GM12878 (cell line): ENCODE results near the gene NEURL4. TPM values are rescaled to one million over a fixed set of nuclear protein-coding genes. Genes with fewer than 3 reads are reported as not detected.
A peak's percentile ranks its signal among the peaks of the same experiment; 100 is the strongest.

Experiments
- ATAC-seq: fragments of 200-7000 bp; cut with Tn5 transposase; 3 replicates; pipeline ENCODE4 v1.9.1; 2020; ENCODE audit warnings: mild to moderate bottlenecking, moderate library complexity
- BruUV-seq: library from RNA; stranded (reverse); fragments of 400-500 nt; replicated peaks from 2 replicates; lab custom pipeline; 2021; lab: Mats Ljungman, UMichigan
- CTCF ChIA-PET: fragments of 300-600 bp; sonication (Branson Sonifier 250); formaldehyde crosslinking; extraction: SDS; loops from one replicate; lab custom pipeline; 2021; ENCODE audit warnings: inconsistent platforms; lab: Yijun Ruan, JAX
- POLR2A ChIA-PET: fragments of 350-600 bp; formaldehyde crosslinking; extraction: SDS; loops from one replicate; lab custom pipeline; 2021; ENCODE audit warnings: inconsistent platforms; lab: Charles Lee
- RAD21 ChIA-PET: fragments of 300-600 bp; sonication (Branson Sonifier 250); formaldehyde crosslinking; loops from one replicate; lab custom pipeline; 2023; ENCODE audit warnings: antibody characterized with exemption; ENCODE audit not compliant: unreplicated experiment; lab: Charles Lee
- SMC1A ChIA-PET: fragments of 300-600 bp; sonication (Branson Sonifier 250); formaldehyde crosslinking; loops from one replicate; lab custom pipeline; 2023; ENCODE audit not compliant: unreplicated experiment, uncharacterized antibody; lab: Charles Lee
- DNase-seq: peaks from one replicate; pipeline ENCODE4 v3.0.0-alpha.2; 2011; ENCODE audit warnings: low read depth, low spot score
- FAIRE-seq: peaks from 3 replicates; lab custom pipeline; 2011; peaks lifted over from hg19 to GRCh38; lab: Jason Lieb, UNC
- H2AFZ ChIP-seq: 2 replicates; pipeline ENCODE4 v1.6.0; 2011; ENCODE audit warnings: low read depth, low read length, control low read depth; ENCODE audit not compliant: control insufficient read depth
- H3K27ac ChIP-seq: 2 replicates; pipeline ENCODE4 v1.5.1; 2011; ENCODE audit warnings: control low read depth; ENCODE audit not compliant: control insufficient read depth, insufficient read depth
- H3K27me3 ChIP-seq, 2 experiments: replicated peaks in 1 of 2; 2 replicates each; pipeline versions ENCODE4 v1.6.0 to v1.6.1; 2011; ENCODE audit warnings: low read length in 1 of 2; ENCODE audit not compliant: control insufficient read depth in 2 of 2, insufficient read depth in 2 of 2
- H3K36me3 ChIP-seq, 2 experiments: 2 replicates each; pipeline ENCODE4 v1.5.1; 2011; ENCODE audit warnings: low read length in 1 of 2; ENCODE audit not compliant: control insufficient read depth in 2 of 2, insufficient read depth in 2 of 2
- H3K4me1 ChIP-seq: 2 replicates; pipeline ENCODE4 v1.6.1; 2011; ENCODE audit warnings: mild to moderate bottlenecking, low read length, moderate library complexity, mixed read lengths; ENCODE audit not compliant: control insufficient read depth, insufficient read depth
- H3K4me2 ChIP-seq: 2 replicates; pipeline ENCODE4 v1.6.0; 2011; ENCODE audit warnings: control low read depth; ENCODE audit not compliant: control insufficient read depth, insufficient read depth
- H3K4me3 ChIP-seq: fragments of 200-600 bp; sonication (generic); 2 replicates; pipeline ENCODE4 v1.5.1; 2016
- H3K79me2 ChIP-seq: 2 replicates; pipeline ENCODE4 v1.6.0; 2011; ENCODE audit warnings: low read length; ENCODE audit not compliant: control insufficient read depth, insufficient read depth
- H3K9ac ChIP-seq: 2 replicates; pipeline ENCODE4 v1.8.0; 2011; ENCODE audit warnings: low read length, control low read depth, mixed read lengths; ENCODE audit not compliant: control insufficient read depth, insufficient read depth
- H3K9me3 ChIP-seq: replicated peaks from 3 replicates; pipeline ENCODE4 v1.5.1; 2011; ENCODE audit warnings: mild to moderate bottlenecking, low read length; ENCODE audit not compliant: control insufficient read depth, insufficient read depth
- H4K20me1 ChIP-seq: 2 replicates; pipeline ENCODE4 v1.6.0; 2011; ENCODE audit not compliant: control insufficient read depth, insufficient read depth
- EGR1 ChIP-seq, 2 experiments: IDR thresholded peaks; 1 replicate in 1 of 2; 2 replicates in 1 of 2; pipeline ENCODE4 v1.6.1; 2011 to 2012; ENCODE audit warnings: low read depth in 2 of 2, low read length in 2 of 2, borderline replicate concordance in 1 of 2, mild to moderate bottlenecking in 1 of 2, moderate library complexity in 1 of 2
- FOS ChIP-seq: IDR thresholded peaks from 3 replicates; pipeline ENCODE4 v1.6.1; 2011; ENCODE audit warnings: borderline replicate concordance; ENCODE audit not compliant: insufficient read length; ENCODE audit errors: extremely low read depth
- GATAD2B ChIP-seq: fragments of 450-650 bp; conservative IDR thresholded peaks from 2 replicates; pipeline ENCODE4 v1.6.1; 2017; ENCODE audit warnings: low read depth, mild to moderate bottlenecking, moderate library complexity
- MTA3 ChIP-seq: IDR thresholded peaks from 2 replicates; pipeline ENCODE4 v1.6.1; 2012; ENCODE audit warnings: low read length, inconsistent platforms, borderline replicate concordance
- PML ChIP-seq: IDR thresholded peaks from 2 replicates; pipeline ENCODE4 v1.6.1; 2012; ENCODE audit warnings: low read length, inconsistent platforms
- SMC3 ChIP-seq: IDR thresholded peaks from 2 replicates; pipeline ENCODE4 v1.6.1; 2011; ENCODE audit warnings: low read length, improper control_type of control experiment, borderline replicate concordance
- WGBS: methylation state at CpG from one replicate; pipeline ENCODE4 v1.1.6; 2016; ENCODE audit warnings: low lambda C conversion rate; ENCODE audit not compliant: insufficient replicate concordance, insufficient coverage; ENCODE audit errors: missing lambda C conversion rate; 5-methylcytosine and 5-hydroxymethylcytosine counted together
- in situ Hi-C: fragments of 300-500 bp; cut with MboI; formaldehyde crosslinking; loops from 9 replicates; pipeline ENCODE4 v1.14.3; 2018; ENCODE audit warnings: mixed read lengths
- intact Hi-C: fragments of 100-400 bp; cut with micrococcal nuclease; formaldehyde crosslinking; loops from one replicate; pipeline ENCODE4 v1.14.2; 2022; ENCODE audit not compliant: unreplicated experiment
- polyA plus RNA-seq, 11 experiments: library from polyadenylated mRNA; depleted of rRNA in 4 of 11; unstranded in 6 of 11; stranded (reverse) in 5 of 11; fragments of >200 nt; fragmentation: Nextera tagmentation in 4 of 11; fragmentation: Illumina TruSeq in 1 of 11; extraction: Ambion mirVana in 4 of 11; extraction: Trizol in 1 of 11; gene quantifications; 1 replicate in 1 of 11; 2 replicates in 10 of 11; pipeline versions ENCODE4 v1.2.1 to v1.2.3, GENCODE V29; 2011 to 2016; ENCODE audit warnings: inconsistent platforms in 2 of 11, missing spikeins in 2 of 11, low read depth in 1 of 11
- total RNA-seq, 4 experiments: library from RNA; depleted of rRNA in 3 of 4; stranded (reverse); fragments of >200 nt in 3 of 4; fragmentation: Illumina TruSeq in 1 of 4; extraction: Trizol in 1 of 4; gene quantifications; 2 replicates each; pipeline versions ENCODE4 v1.2.1 to v1.2.3, GENCODE V29; 2013 to 2021

The NEURL4 gene
- total and polyA plus RNA-seq, 10 of the 15 experiments (the other 5 are each of a cell fraction or from before 2014, with no cell fraction given), result 0.03 to 41.9 (median 10.0) TPM

GRCh38 chr17:7315570-7316235, 13.4 kb downstream of the NEURL4 start:
- in situ Hi-C loops, result no loop called here
- FAIRE-seq, result no peak
- Histone ChIP-seq H3K4me3 (peak overlapping the region; percentile 84), H3K36me3 (peaks cover 25 to 30% of the 10 kb centered on the region in 2 experiments), H3K79me2 (peaks cover 27% of the 10 kb centered on the region), H3K4me2 (peak overlapping the region; percentile 95), H4K20me1 (peaks cover 7% of the 10 kb centered on the region), H3K9me3 (no peaks in the 10 kb centered on the region), H3K27ac (peak overlapping the region; percentile 86), H2AFZ (peak overlapping the region; percentile 76), H3K4me1 (peaks cover 17% of the 10 kb centered on the region; the same call in 1 of the 2 replicates), H3K9ac (peak overlapping the region; percentile 83), H3K27me3 (no peaks in the 10 kb centered on the region)
- SMC1A ChIA-PET, result interaction anchor here (1.0 to 1.4 kb wide), 4 partner anchors 14 to 183 kb away, joined by 3 to 5 read pairs (median 3); partner anchors contain the start of genes ACAP1 and NEURL4
- CTCF ChIA-PET, result interaction anchor here (1.1 to 1.6 kb wide), 3 partner anchors 9 to 245 kb away, joined by 3 to 6 read pairs (median 4); no protein-coding TSS in a partner anchor
- BruUV-seq, result no TSS peak
- ATAC-seq, result no peak
- TF ChIP-seq MTA3 (no peak; the same call in 1 of the 2 replicates), PML (0 out of 2 replicates have a peak, but pooled peaks have one; percentile 4), GATAD2B (0 out of 2 replicates have a peak, but pooled peaks have one; percentile 0), EGR1 (IDR thresholded peaks at IDR 0.05; ENCODE audit: borderline replicate concordance in 1 of 2, low read depth in 2 of 2, low read length in 2 of 2) (no peak), FOS (no peak), SMC3 (no peak)
- 38% methylated on average over 30 of the region's 30 CpGs for WGBS
- RAD21 ChIA-PET, result interaction anchor here (1.0 kb wide), 1 partner anchor 14 kb away, joined by 3 read pairs; no protein-coding TSS in a partner anchor
- intact Hi-C loops, result no loop called here
- POLR2A ChIA-PET, result interaction anchor here (0.6 to 1.6 kb wide), 3 partner anchors 21 to 538 kb away, joined by 4 to 11 read pairs (median 6); partner anchors contain the start of gene ACAP1
- DNase-seq, result no peak
